HPDE6-E6E7 (cell line): ENCODE data around the gene PPP2R1A.
"Not testable (repeated sequence)": the region's sequence is repeated elsewhere in the genome, so short reads cannot be mapped to it uniquely, and the experiment has no call there.

Experiments used
- DNase-seq: peaks from one replicate; pipeline ENCODE4 v3.0.0; 2011; ENCODE audit warnings: missing footprints; ENCODE audit errors: extremely low spot score

Gene PPP2R1A

DNA sequence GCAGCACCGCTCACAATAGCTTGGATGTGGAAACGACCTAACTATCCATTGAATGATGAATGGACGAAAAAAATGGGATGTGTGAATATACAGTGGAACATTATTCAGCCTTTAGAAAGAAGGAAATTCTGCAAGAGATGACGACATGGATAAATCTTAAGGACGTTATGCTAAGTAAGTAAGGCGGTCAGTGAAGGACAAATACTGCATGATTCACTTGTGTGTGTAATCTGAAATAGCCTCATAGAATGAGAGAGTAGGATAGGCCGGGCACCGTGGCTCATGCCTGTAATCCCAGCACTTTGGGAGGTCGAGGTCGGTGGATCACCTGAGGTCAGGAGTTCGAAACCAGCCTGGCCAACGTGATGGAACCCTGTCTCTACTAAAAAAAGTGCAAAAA, 54.2 kb downstream of the PPP2R1A start:
- DNase-seq: no peak

DNA sequence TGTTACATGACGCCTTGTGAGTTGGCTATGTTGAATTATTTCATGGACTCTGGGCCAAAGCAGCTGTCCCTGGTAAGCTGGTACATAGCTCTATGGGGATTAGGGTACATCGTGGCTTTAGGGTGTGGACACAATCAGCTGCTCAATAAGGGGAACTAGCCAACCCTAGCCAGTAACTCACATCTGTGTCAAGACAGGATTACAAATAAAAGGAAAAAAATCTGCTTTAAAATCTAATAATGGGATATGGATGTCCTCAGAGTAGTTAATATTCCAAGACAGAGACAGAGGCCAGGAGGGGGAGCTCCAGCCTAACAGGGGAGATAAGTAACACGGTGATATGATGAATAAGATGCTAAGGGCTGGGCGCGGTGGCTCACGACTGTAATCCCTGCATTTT, 58.4 kb downstream of the PPP2R1A start:
- DNase-seq: peak; percentile 47

- no peak for DNase-seq
Measured at GRCh38 chr19:52258426-52258825, 68.6 kb downstream of the PPP2R1A start.

DNA sequence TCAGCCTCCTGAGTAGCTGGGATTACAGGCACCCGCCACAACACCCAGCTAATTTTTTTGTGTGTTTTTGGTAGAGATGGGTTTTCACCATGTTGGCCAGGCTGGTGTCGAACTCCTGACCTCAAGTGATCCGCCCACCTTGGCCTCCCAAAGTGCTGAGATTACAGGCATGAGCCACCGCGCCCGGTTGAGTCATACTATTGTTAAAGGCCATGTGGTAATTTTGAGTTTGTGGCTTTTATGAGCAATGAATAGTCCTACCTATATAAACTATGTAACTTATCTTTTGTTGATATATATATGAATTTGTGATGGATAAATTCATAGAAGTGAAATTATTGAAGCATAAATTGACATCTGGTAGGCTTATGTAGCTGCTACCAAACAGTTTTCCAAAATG, 75.7 kb downstream of the PPP2R1A start:
- DNase-seq: not testable (repeated sequence)

DNA sequence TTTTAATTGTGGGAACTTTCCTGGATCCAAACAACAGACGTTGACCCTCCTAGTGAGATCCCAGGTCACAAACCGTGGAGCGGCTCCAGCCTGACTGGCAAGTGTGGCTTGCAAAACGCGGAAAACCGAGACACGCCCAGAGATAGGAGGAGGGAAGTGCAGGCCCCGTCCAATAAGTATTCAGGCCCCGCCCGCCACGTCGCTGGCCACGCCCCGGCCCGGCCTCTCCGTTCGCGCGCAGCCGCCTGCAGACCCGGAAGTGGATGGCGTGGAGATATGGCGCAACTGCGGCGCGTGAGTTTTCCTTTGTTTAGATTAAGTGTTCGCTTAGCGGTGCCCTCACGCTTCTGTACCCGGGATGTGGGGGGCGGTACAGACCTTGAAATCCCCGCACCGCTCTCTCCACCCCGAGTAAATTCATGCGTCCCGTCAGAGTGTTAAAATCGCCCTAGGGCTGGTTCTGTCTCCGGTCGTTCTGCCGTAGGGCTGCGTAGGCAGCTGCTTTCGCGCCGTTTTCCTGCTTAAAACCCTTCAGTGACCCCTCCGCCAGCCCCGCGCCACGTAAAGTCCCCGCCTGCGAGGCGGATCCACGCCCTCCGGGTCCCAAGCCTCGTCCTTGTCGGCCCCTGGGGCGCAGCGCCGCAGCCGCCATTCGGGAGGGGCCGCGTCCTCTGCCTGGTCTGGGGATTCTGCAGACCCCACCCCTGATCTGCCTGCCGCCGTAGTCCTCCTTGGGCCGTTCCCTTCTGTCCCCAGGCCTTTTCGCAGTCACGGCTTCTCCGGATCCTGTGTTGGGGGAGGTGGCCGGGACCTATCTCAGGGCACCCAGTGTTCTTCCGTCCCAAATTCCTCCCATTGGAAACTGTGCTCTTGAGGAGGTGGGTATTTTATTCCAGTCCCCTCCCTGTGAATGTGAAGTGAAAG, 79.7 kb downstream of the PPP2R1A start, which contains the start of gene ZNF766:
Gene ZNF766 (plus strand): TSS at position 250 of the 924 bp plus-strand sequence. CDS start 27 bp downstream, at position 277.
- peak; percentile 84 for DNase-seq

DNA sequence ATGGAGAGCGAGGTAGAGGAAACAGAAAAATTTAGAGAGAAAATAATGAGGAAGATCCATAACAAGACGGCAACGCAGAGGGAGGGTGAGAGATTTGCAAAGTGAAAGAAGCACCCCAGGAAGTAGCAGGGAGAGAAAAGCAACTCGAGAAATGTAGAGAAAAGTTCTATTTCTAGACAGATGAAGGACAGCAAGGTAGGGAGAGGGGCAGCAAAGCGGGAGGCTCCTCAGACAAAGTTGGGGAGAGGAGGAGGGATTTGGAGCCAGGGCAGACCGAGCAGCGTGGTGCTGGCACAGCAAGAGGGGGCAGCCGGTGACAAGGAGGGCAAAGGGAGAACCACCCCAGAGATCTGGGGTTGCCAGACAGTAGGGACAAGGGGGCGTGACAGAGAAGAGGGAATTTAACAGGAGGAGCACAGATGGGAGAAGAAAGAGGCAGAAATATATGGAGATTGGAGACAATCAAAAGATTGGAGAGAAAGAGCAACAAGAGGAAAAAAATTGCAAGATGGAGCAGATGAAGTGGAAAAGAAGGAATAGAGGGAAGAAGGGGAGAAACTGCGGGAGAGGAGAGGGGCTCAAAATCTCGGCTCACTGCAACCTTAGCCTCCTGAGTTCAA, 80.5 kb downstream of the PPP2R1A start:
- DNase-seq: peak; percentile 10

DNA sequence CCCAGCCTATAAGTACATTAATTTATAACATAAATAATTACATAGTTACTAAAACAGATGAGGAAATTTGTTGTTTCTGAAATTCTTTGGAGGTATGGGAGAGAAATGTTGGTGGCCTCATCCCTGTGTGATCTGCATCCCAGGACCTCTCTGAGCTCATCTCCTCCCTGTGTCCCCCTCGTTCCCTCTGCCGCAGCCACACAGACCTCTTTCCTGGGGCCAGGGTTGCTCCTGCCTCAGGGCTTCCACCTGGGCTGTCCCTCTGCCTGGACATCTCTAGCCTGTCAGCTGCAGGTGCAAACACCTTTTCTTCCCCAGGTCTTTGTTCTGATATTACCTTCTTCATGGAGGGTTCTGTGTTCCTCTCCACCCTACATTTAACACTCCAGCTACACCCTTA, 83.4 kb downstream of the PPP2R1A start:
- no peak for DNase-seq

GRCh38 chr19:52274191-52274590, 84.3 kb downstream of the PPP2R1A start:
- no peak for DNase-seq

DNA sequence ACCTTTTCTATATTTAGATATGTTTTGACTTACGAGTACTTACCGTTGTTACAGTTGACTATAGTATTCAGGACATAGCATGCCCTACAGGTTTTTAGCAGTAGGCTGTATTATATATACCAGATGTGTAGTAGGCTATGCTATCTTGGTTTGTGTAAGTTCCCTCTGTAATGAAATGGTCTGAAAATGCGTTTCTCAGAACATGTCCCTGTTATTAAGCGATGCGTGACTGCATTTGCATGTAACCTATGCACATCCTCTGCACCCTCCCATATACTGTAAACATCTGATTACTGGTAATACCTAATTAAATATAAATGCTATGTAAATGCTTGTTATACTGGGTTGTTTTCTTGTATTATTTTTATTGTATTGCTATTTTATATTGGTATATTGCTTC, 86.1 kb downstream of the PPP2R1A start:
- no peak for DNase-seq

GRCh38 chr19:52277471-52277870, 87.6 kb downstream of the PPP2R1A start:
- no peak for DNase-seq
